Measurements from ENCODE around the gene IL1RL1. TPM values are rescaled to one million over a fixed set of nuclear protein-coding genes. Genes with fewer than 3 reads are reported as not detected.

Gene IL1RL1
- total RNA-seq, 2 donors from 2014 or later, result 22.2 to 32.8 TPM

DNA sequence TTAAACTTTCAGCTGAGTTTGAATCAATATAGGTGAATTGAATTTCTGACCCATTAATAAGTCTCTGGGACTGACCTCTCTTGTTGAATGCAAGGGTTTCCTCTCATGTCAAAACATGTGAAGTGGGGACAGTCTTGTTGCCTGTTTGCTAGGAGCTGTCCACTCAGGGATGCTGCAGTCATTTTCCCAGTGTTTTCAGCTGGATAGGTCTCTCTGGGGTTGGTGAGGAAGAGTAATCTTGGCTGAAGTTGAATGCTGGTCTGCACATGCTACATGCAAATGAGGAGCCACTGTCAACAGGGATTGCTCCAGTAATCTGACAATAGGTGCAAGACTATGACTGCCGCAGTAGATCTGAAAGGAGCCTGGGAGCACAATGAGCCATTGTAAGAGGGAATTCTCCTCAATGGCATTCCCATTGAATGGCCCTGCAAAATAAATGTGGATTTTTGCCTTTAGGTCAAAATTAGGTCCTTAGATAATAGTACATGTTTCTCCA lies 34.1 kb upstream of the IL1RL1 start:
- Histone ChIP-seq H3K4me3 (no peak overlapping the region), H3K9me3 (no peaks in the 10 kb centered on the region), H3K27me3 (replicated peaks; ENCODE audit: insufficient read depth) (no peaks in the 10 kb centered on the region), H3K27ac (no peak overlapping the region), H3K36me3 (no peaks in the 10 kb centered on the region), H3K4me1 (ENCODE audit: control insufficient read depth in 1 of 2, low read depth in 2 of 2) (no peaks in the 10 kb centered on the region)
- ATAC-seq (ENCODE audit: insufficient number of reproducible peaks, low FRiP score, low read depth) (no peak), DNase-seq (ENCODE audit: low spot score) (no peak)
- TF ChIP-seq, protein P1, sequence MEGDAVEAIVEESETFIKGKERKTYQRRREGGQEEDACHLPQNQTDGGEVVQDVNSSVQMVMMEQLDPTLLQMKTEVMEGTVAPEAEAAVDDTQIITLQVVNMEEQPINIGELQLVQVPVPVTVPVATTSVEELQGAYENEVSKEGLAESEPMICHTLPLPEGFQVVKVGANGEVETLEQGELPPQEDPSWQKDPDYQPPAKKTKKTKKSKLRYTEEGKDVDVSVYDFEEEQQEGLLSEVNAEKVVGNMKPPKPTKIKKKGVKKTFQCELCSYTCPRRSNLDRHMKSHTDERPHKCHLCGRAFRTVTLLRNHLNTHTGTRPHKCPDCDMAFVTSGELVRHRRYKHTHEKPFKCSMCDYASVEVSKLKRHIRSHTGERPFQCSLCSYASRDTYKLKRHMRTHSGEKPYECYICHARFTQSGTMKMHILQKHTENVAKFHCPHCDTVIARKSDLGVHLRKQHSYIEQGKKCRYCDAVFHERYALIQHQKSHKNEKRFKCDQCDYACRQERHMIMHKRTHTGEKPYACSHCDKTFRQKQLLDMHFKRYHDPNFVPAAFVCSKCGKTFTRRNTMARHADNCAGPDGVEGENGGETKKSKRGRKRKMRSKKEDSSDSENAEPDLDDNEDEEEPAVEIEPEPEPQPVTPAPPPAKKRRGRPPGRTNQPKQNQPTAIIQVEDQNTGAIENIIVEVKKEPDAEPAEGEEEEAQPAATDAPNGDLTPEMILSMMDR (IDR thresholded peaks at IDR 0.05), result no peak

DNA sequence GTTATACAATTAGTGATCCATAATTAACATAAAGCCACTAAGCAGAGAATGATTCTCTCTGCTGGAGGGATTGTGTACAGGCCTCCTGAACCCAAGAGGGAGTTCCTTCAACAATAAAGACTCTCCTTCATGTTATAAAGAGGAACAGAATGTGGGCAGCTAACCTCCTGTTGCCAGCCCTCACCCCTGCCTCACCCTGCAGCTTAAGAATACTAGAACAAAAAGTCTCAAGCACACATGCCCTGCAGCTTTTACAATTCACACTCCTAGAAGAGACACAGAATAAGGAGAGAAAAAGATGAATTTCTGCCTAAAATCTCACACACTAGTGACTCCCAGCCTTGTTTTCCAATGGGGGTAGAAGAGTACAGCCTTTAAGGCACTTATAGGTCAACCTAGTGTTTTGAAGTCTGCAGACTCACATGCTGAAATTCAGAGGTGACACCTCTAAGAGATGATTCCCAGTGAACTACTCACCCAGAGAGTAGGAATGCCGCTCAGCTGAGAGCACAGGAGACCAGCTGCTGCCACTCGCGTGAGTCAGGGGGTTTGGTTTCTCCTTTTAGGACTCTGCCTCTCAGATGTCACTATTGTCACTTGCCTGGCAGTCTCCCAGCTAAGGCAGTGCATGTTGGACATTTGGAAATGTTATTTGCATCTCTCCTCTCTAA lies 32.5 kb upstream of the IL1RL1 start:
- no peak overlapping the region for H3K27ac ChIP-seq
- no peak overlapping the region for H3K4me3 ChIP-seq
- DNase-seq (ENCODE audit: low spot score) (no peak), ATAC-seq (ENCODE audit: insufficient number of reproducible peaks, low FRiP score, low read depth) (no peak)
- H3K9me3 ChIP-seq, result no peaks in the 10 kb centered on the region
- H3K4me1 ChIP-seq (ENCODE audit: control insufficient read depth in 1 of 2, low read depth in 2 of 2), result no peaks in the 10 kb centered on the region
- no peaks in the 10 kb centered on the region for H3K36me3 ChIP-seq
- TF ChIP-seq, protein P1 (IDR thresholded peaks at IDR 0.05), result no peak
- H3K27me3 ChIP-seq (replicated peaks; ENCODE audit: insufficient read depth), result no peaks in the 10 kb centered on the region

DNA sequence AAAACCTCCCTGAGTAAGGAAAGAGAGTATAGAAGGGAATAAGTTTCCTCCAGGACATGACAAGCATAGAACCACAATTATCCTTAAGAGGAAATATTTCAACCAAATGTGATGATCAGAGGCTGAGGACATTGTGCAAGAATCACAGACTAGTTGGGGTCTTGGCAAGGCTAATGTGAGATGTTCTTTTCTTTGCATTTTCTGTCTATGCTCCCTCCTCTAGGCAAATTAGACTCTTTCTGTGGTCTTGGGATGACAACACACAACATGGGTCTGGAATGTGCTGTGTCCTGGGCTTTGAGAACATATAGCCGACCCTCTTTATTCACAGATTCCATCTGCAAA lies 32.0 kb upstream of the IL1RL1 start:
- Histone ChIP-seq H3K36me3 (no peaks in the 10 kb centered on the region), H3K4me1 (ENCODE audit: control insufficient read depth in 1 of 2, low read depth in 2 of 2) (no peaks in the 10 kb centered on the region), H3K27me3 (replicated peaks; ENCODE audit: insufficient read depth) (no peaks in the 10 kb centered on the region), H3K9me3 (no peaks in the 10 kb centered on the region), H3K4me3 (no peak overlapping the region), H3K27ac (no peak overlapping the region)
- TF ChIP-seq, protein P1 (IDR thresholded peaks at IDR 0.05), result no peak
- DNase-seq (ENCODE audit: low spot score), result no peak
- no peak for ATAC-seq (ENCODE audit: insufficient number of reproducible peaks, low FRiP score, low read depth)

DNA sequence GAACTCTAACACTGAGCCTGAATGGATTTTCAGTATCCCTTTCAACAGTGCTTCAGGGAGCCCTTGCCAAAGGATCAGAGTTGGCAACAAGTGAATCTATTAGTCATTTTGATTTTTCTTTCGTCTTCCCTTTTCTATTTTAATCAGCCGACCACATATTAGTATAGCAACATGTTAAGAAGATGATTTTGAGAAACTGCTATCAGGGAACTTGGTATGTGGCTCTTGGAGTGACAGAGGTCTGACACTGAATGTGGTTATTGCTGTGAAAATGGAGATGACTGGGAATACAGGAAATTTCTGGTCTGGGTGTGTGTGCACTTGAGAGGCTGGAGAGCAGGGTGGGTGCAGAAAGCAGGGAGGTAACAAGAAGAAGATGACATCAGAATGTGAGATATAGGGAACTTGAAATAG lies 28.7 kb upstream of the IL1RL1 start:
- H3K4me1 ChIP-seq (ENCODE audit: control insufficient read depth in 1 of 2, low read depth in 2 of 2), result no peaks in the 10 kb centered on the region

DNA sequence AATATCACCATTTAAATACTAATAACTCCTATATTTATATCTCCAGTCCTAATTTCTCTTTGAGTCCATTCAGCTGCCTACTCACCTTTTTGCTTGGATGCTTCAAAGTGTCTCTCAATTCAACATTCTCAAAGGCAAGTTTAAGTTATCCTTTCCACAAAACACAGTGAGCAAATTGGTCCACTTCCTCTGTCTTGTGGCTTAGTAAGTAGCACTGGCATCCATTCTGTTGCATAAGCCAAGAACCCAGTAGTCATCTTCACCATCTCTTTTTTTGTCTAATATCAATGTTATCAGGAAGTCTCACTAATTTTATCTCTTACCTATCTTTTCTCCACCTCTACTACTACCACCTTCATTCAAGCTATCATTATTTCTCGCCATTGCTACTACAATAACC lies 27.4 kb upstream of the IL1RL1 start:
- ATAC-seq (ENCODE audit: insufficient number of reproducible peaks, low FRiP score, low read depth) (no peak), DNase-seq (ENCODE audit: low spot score) (no peak)
- no peak overlapping the region for H3K27ac ChIP-seq
- no peaks in the 10 kb centered on the region for H3K4me1 ChIP-seq (ENCODE audit: control insufficient read depth in 1 of 2, low read depth in 2 of 2)
- H3K9me3 ChIP-seq, result no peaks in the 10 kb centered on the region
- no peak overlapping the region for H3K4me3 ChIP-seq
- H3K36me3 ChIP-seq, result no peaks in the 10 kb centered on the region
- TF ChIP-seq, protein P1 (IDR thresholded peaks at IDR 0.05), result no peak
- H3K27me3 ChIP-seq (replicated peaks; ENCODE audit: insufficient read depth), result no peaks in the 10 kb centered on the region

More for the DNA sequence above, 28.7 kb upstream of the IL1RL1 start:
- TF ChIP-seq, protein P1 (IDR thresholded peaks at IDR 0.05), result no peak
- H3K9me3 ChIP-seq, result no peaks in the 10 kb centered on the region
- no peak overlapping the region for H3K27ac ChIP-seq
- H3K27me3 ChIP-seq (replicated peaks; ENCODE audit: insufficient read depth), result no peaks in the 10 kb centered on the region
- H3K36me3 ChIP-seq, result no peaks in the 10 kb centered on the region
- DNase-seq (ENCODE audit: low spot score) (no peak), ATAC-seq (ENCODE audit: insufficient number of reproducible peaks, low FRiP score, low read depth) (no peak)
- no peak overlapping the region for H3K4me3 ChIP-seq
